OCI-LY7 (cell line): ENCODE data around the gene CATSPERD. TPM values are rescaled to one million over a fixed set of nuclear protein-coding genes. Genes with fewer than 3 reads are reported as not detected.
"Not testable (repeated sequence)": the region's sequence is repeated elsewhere in the genome, so short reads cannot be mapped to it uniquely, and the experiment has no call there.

Experiments used
- BruUV-seq: library from RNA; stranded (reverse); fragments of 400-500 nt; replicated peaks from 2 replicates; lab custom pipeline; 2021; lab: Mats Ljungman, UMichigan
- CTCF ChIA-PET: fragments of 300-600 bp; sonication (Branson Sonifier 250); formaldehyde crosslinking; loops from one replicate; lab custom pipeline; 2022; ENCODE audit warnings: antibody characterized with exemption; ENCODE audit not compliant: unreplicated experiment; lab: Charles Lee
- POLR2A ChIA-PET: fragments of 300-600 bp; sonication (Branson Sonifier 250); formaldehyde crosslinking; loops from one replicate; lab custom pipeline; 2022; ENCODE audit warnings: antibody characterized with exemption; lab: Charles Lee
- DNase-seq: peaks from one replicate; pipeline ENCODE4 v3.0.0-alpha.2; 2015; ENCODE audit warnings: low spot score
- H2AFZ ChIP-seq: fragments of 200-600 bp; sonication (generic), shearing (Covaris generic); 2 replicates; pipeline ENCODE4 v1.6.1; 2014; ENCODE audit warnings: mild to moderate bottlenecking, antibody characterized with exemption, low read length, moderate library complexity
- H3K27ac ChIP-seq: fragments of 200-600 bp; sonication (generic); 2 replicates; pipeline ENCODE4 v1.5.1; 2014; ENCODE audit warnings: mixed run types, low read depth, mild to moderate bottlenecking, moderate library complexity, low read length, inconsistent platforms; ENCODE audit not compliant: poor library complexity, severe bottlenecking
- H3K36me3 ChIP-seq: fragments of 200-600 bp; sonication (generic); 2 replicates; pipeline ENCODE4 v1.6.1; 2014; ENCODE audit warnings: mild to moderate bottlenecking, antibody characterized with exemption, low read length, moderate library complexity, mixed read lengths; ENCODE audit not compliant: insufficient read depth
- H3K4me1 ChIP-seq: fragments of 200-600 bp; sonication (generic); 2 replicates; pipeline ENCODE4 v1.5.1; 2014; ENCODE audit warnings: mild to moderate bottlenecking, low read length; ENCODE audit not compliant: insufficient read depth, poor library complexity, severe bottlenecking
- H3K4me2 ChIP-seq: fragments of 200-600 bp; sonication (generic); 2 replicates; pipeline ENCODE4 v1.6.1; 2014; ENCODE audit warnings: mild to moderate bottlenecking, low read length
- H3K4me3 ChIP-seq: fragments of 200-600 bp; sonication (generic); 2 replicates; pipeline ENCODE4 v1.5.1; 2014; ENCODE audit warnings: mild to moderate bottlenecking, low read depth, low read length; ENCODE audit not compliant: poor library complexity, severe bottlenecking
- H3K79me2 ChIP-seq: fragments of 200-600 bp; sonication (generic); 2 replicates; pipeline ENCODE4 v1.6.1; 2016; ENCODE audit warnings: low read depth, mild to moderate bottlenecking, low read length, moderate library complexity, mixed read lengths; ENCODE audit not compliant: insufficient read depth
- H3K9me2 ChIP-seq: fragments of 200-600 bp; sonication (generic); 2 replicates; pipeline ENCODE4 v1.6.1; 2016; ENCODE audit warnings: mild to moderate bottlenecking, low read length, mixed read lengths; ENCODE audit not compliant: insufficient read depth
- H3K9me3 ChIP-seq: fragments of 200-600 bp; sonication (generic); 2 replicates; pipeline ENCODE4 v1.6.1; 2014; ENCODE audit warnings: mild to moderate bottlenecking, mixed run types, low read length, mixed read lengths
- H4K20me1 ChIP-seq: fragments of 200-600 bp; sonication (generic); 2 replicates; pipeline ENCODE4 v1.6.1; 2014; ENCODE audit warnings: mild to moderate bottlenecking, antibody characterized with exemption, low read length, moderate library complexity, mixed read lengths; ENCODE audit not compliant: insufficient read depth
- EZH2phosphoT487 ChIP-seq: fragments of 200-600 bp; sonication (generic); IDR thresholded peaks from 2 replicates; pipeline ENCODE4 v1.6.1; 2018; ENCODE audit warnings: low read depth, borderline replicate concordance, mild to moderate bottlenecking, mixed run types, antibody characterized with exemption, low read length, moderate library complexity, mixed read lengths
- intact Hi-C: fragments of 100-400 bp; cut with micrococcal nuclease; formaldehyde crosslinking; loops from one replicate; pipeline ENCODE4 v1.10.0; 2022; ENCODE audit not compliant: unreplicated experiment
- total RNA-seq, 2 experiments: library from RNA; depleted of rRNA in 1 of 2; stranded (reverse); fragments of >200 nt in 1 of 2; shearing (Covaris generic) in 1 of 2; gene quantifications; 2 replicates each; pipeline ENCODE4 v1.2.3, GENCODE V29; 2014 to 2022
- TF ChIP-seq, protein P1 (sequence below): fragments of 200-600 bp; sonication (generic); conservative IDR thresholded peaks from 2 replicates; pipeline ENCODE4 v1.5.1; 2014; ENCODE audit warnings: mild to moderate bottlenecking, antibody characterized with exemption, low read length, moderate library complexity, mixed read lengths

The CATSPERD gene
- total RNA-seq, 2 experiments from 2014 or later = not detected

DNA sequence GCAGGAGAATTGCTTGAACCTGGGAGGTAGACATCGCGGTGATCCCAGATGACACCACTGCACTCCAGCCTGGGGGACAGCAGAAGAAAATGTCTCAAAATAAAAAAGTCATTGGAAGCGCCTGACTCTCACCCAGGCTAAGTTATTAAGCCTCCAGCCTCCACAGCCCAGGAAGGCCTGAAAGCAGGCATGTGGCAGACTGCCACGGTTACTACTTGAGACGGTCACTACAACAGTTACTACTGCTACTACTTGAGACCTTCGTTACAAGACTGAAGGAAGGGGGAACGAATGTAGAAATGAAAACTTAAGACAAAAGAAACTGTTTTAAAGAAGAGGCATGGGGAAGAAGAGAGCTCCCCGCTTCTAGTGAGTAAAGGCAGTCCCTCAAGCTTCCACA lies 54.5 kb downstream of the CATSPERD start:
- H3K36me3 ChIP-seq = no peaks in the 10 kb centered on the region
- intact Hi-C loops = no loop called here
- POLR2A ChIA-PET = interaction anchor here (0.6 to 0.7 kb wide), 2 partner anchors 651 to 1800 kb away, joined by 3 to 4 read pairs; no protein-coding TSS in a partner anchor
- no peaks in the 10 kb centered on the region for H3K9me2 ChIP-seq
- H3K27ac ChIP-seq = no peak overlapping the region
- H4K20me1 ChIP-seq = no peaks in the 10 kb centered on the region
- no peaks in the 10 kb centered on the region for H3K79me2 ChIP-seq
- DNase-seq = no peak
- TF ChIP-seq EZH2phosphoT487 = no peak
- TF ChIP-seq, protein P1, sequence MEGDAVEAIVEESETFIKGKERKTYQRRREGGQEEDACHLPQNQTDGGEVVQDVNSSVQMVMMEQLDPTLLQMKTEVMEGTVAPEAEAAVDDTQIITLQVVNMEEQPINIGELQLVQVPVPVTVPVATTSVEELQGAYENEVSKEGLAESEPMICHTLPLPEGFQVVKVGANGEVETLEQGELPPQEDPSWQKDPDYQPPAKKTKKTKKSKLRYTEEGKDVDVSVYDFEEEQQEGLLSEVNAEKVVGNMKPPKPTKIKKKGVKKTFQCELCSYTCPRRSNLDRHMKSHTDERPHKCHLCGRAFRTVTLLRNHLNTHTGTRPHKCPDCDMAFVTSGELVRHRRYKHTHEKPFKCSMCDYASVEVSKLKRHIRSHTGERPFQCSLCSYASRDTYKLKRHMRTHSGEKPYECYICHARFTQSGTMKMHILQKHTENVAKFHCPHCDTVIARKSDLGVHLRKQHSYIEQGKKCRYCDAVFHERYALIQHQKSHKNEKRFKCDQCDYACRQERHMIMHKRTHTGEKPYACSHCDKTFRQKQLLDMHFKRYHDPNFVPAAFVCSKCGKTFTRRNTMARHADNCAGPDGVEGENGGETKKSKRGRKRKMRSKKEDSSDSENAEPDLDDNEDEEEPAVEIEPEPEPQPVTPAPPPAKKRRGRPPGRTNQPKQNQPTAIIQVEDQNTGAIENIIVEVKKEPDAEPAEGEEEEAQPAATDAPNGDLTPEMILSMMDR = no peak
- H3K4me3 ChIP-seq = no peak overlapping the region
- CTCF ChIA-PET = no interaction called here
- no peak overlapping the region for H3K4me2 ChIP-seq
- H3K9me3 ChIP-seq = no peaks in the 10 kb centered on the region
- no peak overlapping the region for H2AFZ ChIP-seq
- no TSS peak for BruUV-seq
- H3K4me1 ChIP-seq = no peaks in the 10 kb centered on the region

DNA sequence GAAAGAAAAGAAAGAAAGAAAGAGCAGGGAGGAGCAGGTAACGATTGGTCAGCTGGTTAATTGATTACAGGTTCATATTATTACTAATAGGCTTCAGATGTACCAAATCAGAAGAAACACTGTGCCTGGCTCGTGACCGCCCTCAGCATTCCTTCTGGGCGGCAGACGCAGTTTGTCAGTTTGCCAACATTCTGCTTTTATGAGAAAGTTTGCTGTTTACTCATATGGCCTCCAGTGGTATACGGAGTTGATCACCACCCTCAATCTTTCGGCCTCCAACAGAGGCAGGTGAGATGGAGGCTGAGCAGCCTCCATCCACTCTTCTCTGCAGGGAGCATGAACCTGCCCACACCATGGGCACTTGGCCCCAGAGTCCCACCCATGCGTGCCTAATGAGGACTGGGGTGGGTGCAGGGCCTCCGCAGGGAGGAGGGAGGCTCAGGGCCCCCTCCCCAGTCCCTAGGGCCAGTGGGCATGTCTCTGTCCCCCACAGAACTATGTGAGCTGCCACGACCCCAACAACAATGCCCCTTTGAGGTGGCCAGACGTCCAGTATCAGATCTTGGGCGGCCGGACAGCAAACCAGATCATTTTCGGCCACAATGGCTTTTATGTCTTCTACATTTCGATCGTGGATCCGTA lies 55.4 kb downstream of the CATSPERD start:
- Histone ChIP-seq H3K4me3 (no peak overlapping the region), H3K9me2 (no peaks in the 10 kb centered on the region), H2AFZ (no peak overlapping the region), H3K9me3 (no peaks in the 10 kb centered on the region), H3K27ac (no peak overlapping the region), H3K4me2 (no peak overlapping the region), H3K4me1 (no peaks in the 10 kb centered on the region), H3K79me2 (no peaks in the 10 kb centered on the region), H3K36me3 (no peaks in the 10 kb centered on the region), H4K20me1 (no peaks in the 10 kb centered on the region)
- ChIA-PET CTCF (no interaction called here), POLR2A (interaction anchor here (0.7 kb wide), 1 partner anchor 650 kb away, joined by 3 read pairs; no protein-coding TSS in a partner anchor)
- DNase-seq = no peak
- TF ChIP-seq EZH2phosphoT487 = no peak
- TF ChIP-seq, protein P1 = no peak
- BruUV-seq = no TSS peak
- intact Hi-C loops = no loop called here

DNA sequence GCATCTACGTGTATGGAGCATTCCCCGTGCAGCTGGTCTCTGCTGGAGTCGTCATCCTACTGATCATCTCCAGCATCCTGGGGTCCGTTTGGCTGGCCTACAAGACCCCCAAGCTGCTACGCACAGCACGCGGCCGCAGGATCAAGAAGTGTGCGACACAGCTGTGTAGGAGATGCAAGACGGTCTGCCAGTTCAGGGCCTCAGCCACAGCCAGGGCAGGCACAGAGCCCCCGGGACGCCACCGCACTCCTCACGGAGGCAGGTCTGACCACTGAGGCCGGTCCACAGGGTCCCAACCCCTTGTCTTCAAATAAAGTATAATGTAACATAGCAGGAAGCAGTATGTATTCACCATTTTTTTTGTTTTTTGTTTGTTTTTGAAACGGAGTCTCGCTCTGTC lies 58.0 kb downstream of the CATSPERD start:
- Histone ChIP-seq H3K9me2 (no peaks in the 10 kb centered on the region), H3K27ac (no peak overlapping the region), H3K4me1 (no peaks in the 10 kb centered on the region), H3K9me3 (no peaks in the 10 kb centered on the region), H3K4me3 (no peak overlapping the region), H3K4me2 (no peak overlapping the region), H3K79me2 (no peaks in the 10 kb centered on the region), H4K20me1 (no peaks in the 10 kb centered on the region), H3K36me3 (peaks cover 16% of the 10 kb centered on the region; the same call in 1 of the 2 replicates), H2AFZ (no peak overlapping the region)
- intact Hi-C loops = no loop called here
- no peak for DNase-seq
- POLR2A ChIA-PET = no interaction called here
- CTCF ChIA-PET = no interaction called here
- BruUV-seq = no TSS peak
- TF ChIP-seq, protein P1 = no peak
- no peak for TF ChIP-seq EZH2phosphoT487

DNA sequence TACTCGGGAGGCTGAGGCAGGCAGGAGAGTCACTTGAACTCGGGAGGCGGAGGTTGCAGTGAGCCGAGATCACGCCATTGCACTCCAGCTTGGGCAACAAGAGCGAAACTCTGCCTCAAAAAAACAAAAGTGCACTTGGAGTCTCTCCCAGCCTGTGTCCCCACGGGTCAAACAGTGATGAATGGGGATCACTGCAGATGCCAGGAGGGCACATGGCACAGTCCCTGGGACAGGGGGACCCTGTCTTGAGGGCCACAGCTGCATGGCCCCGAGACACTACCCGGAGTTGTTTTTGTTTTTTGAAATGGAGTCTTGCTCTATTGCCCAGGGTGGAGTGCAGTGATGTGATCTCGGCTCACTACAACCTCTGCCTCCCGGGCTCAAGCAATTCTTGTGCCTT lies 60.5 kb downstream of the CATSPERD start:
- H3K9me3 ChIP-seq, POLR2A ChIA-PET, H3K4me2 ChIP-seq, H3K4me3 ChIP-seq, H2AFZ ChIP-seq, H3K4me1 ChIP-seq, H4K20me1 ChIP-seq, CTCF ChIA-PET, H3K79me2 ChIP-seq, BruUV-seq, H3K27ac ChIP-seq, intact Hi-C loops, DNase-seq, H3K9me2 ChIP-seq: not testable (repeated sequence)
- peaks cover 40% of the 10 kb centered on the region for H3K36me3 ChIP-seq
